Dermis blood vessel endothelial cell (primary cell): Measurements from ENCODE around the gene METTL8. TPM values are rescaled to one million over a fixed set of nuclear protein-coding genes. Genes with fewer than 3 reads are reported as not detected.
"Not testable (repeated sequence)": the region's sequence is repeated elsewhere in the genome, so short reads cannot be mapped to it uniquely, and the experiment has no call there.

Source experiments
- DNase-seq: peaks from one replicate; pipeline ENCODE4 v3.0.0; 2010
- total RNA-seq: library from RNA; depleted of rRNA; stranded (reverse); fragments of >200 nt; gene quantifications from 2 replicates; pipeline ENCODE4 v1.2.3, GENCODE V29; 2014

METTL8 gene
- total RNA-seq, 1 donor from 2014 or later: 20.8 TPM

- DNase-seq: no peak
Observed at GRCh38 chr2:171430516-171431410, 3.0 kb downstream of the METTL8 start.

- not testable (repeated sequence) for DNase-seq
Observed at GRCh38 chr2:171422710-171423495, 10.9 kb downstream of the METTL8 start.

DNA sequence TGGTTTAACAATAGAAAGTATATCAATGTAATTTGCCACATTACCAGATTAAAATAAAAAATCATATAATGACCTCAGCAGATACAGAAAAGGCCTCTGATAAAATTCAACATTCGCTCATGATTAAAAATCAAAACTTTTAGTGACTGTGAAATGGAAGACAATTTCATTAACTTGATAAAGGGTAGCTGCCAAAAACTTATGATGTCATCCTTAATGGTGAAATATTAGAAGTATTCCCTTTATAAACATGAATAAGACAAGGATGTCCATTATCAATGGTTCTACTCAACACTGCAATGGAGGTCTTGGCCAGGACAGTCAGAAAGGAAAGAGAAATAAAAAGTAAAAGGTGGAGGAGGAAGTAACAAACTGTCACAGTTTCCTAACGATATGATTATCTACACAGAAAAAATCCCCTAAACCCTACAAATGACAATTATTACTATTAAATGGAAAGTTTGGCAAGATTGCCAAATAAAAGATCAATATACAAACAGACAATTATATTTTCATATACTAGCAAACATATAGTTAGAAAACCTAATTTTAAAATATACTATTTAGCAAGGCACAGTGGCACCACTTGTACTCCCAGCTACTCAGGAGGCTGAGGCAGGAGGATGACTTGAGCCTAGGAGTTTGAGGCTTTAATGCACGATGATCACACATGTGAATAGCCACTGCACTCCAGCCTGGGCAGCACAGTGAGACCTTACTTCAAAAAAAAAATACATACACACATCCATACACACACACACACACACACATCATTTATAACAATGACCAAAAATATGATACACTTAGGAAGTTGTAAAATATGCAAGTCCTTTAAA, 12.8 kb downstream of the METTL8 start:
- DNase-seq: no peak

DNA sequence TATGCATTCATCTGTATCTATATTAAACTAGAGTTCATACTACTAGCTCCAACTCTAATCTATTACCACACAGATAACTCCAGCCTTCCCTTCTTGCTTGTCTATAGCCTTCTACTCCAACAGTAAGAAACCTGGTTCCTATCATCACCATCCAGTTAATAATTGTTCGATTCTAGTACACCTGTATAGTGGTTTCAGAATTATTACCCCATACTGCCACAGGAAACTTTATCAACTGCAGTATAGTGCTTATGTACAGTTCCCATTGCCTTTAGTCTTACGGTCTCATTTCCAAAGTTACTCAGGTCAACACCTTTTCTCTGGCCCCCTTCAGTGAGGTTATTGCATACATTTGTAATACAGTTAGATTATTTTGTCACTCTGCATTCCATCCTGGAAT, 14.5 kb downstream of the METTL8 start:
- no peak for DNase-seq

- DNase-seq: peak; percentile 98
Observed at GRCh38 chr2:171416009-171416926, 17.5 kb downstream of the METTL8 start.

DNA sequence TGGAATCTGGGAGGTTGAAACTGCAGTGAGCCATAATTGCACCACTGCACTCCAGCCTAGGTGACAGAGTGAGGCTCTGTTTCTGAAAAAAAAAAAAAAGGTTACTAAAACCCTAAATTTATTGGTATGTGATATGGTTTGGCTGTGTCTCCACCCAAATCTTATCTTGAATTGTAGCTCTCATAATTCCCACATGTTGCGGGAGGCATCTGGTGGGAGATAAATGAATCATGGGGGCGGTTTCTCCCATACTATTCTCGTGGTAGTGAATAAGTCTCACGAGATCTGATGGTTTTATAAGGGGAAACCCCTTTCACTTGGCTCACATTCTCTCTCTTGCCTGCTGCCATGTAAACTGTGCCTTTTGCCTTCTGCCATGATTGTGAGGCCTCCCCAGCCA, 19.1 kb downstream of the METTL8 start:
- DNase-seq: not testable (repeated sequence)

GRCh38 chr2:171412571-171413175, 21.1 kb downstream of the METTL8 start:
- DNase-seq: no peak

DNA sequence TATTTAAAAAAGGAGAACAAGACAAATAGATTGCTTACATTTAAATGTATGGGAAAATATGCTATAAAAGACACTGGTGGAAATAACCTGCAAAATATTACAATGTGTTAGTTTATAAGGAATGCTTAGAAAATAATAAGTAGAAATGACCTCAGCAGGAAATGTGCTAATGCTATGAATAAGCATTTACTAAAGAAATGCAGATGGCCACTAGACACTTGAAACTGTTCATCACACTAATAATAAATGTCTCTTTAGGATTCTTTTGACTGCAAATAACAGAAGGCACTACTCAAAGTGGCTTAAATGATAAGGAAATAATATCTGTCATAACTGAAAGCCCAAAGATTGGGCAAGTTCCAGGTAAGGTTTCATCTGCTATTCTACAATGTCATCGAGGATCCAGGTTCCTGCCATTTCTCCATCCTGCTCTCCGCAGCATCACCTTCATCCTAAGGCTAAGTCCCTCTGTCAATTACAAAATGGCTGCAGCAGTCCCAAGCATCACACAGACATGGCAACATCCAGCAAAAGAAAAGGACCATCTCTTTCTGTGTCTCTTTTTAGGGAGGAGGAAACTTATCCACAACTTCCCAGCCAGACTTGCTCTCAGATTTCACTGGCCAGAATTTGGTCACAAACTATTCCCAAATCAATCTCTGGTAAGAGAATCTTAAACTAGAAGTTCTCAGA, 21.9 kb downstream of the METTL8 start:
- DNase-seq: peak; percentile 61

GRCh38 chr2:171411214-171411613, 22.6 kb downstream of the METTL8 start:
- DNase-seq: no peak

DNA sequence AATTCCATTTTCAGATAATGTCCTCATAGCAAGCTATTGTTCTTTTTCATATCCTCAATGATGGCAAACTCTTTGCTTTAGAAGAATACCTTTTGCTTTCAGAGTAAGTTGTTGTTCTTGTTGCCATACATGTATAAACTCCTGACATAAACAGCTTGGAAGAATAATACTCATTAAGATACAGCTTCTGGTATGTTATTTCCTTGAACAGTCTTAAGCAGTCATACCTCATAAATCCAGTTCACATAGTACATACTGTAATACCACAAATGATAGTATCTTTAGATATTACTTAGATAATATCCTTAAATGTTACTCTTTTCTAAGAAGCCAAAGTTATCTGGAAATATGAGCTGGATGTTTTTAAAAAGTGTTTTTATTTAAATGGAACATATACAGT, 23.2 kb downstream of the METTL8 start:
- DNase-seq: peak; percentile 42

- DNase-seq: no peak
Observed at GRCh38 chr2:171410101-171410500, 23.7 kb downstream of the METTL8 start.

DNA sequence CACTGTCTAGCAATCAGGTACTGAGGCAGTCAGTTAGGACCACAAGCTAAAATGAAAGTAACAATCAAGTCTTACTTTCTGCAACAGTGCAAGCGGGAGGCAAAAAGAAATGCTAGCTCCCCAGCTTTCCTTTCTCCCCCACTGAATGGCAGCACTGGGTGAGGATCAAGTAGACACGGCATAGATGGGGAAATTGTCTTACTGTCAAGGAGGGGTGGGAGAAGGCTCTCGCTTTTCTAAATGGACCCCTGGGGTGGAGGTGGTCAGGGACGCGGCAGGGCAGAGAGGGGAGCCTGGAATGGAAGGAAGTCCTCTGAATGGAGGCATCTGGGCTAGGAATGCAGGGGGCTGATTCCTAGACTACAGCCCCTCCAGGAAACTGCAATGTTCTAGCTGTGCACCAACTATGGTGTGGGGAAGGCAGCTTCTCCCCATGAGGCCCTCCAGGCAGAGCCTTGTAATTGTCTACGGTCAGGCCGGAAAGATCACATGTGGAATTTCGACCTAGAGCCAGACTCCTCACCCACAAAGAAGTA, 24.3 kb downstream of the METTL8 start:
- DNase-seq: peak; percentile 20

DNA sequence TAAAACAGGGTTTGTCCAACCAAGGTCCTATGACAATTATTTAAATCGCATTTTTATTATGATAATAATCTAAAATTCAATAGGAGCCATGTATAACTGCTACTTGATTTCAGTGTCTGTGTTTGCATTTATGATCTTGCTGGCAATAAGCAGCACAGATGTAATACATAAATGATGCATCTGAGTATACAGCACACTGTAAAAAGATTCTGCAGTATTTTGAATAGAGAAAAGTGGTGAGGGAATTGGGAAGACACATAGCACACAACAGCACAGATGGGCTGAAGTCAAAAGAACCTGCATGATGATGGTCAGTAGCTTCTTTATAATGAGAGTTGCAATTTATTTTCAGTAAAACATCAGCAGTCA, 26.1 kb downstream of the METTL8 start:
- no peak for DNase-seq

DNA sequence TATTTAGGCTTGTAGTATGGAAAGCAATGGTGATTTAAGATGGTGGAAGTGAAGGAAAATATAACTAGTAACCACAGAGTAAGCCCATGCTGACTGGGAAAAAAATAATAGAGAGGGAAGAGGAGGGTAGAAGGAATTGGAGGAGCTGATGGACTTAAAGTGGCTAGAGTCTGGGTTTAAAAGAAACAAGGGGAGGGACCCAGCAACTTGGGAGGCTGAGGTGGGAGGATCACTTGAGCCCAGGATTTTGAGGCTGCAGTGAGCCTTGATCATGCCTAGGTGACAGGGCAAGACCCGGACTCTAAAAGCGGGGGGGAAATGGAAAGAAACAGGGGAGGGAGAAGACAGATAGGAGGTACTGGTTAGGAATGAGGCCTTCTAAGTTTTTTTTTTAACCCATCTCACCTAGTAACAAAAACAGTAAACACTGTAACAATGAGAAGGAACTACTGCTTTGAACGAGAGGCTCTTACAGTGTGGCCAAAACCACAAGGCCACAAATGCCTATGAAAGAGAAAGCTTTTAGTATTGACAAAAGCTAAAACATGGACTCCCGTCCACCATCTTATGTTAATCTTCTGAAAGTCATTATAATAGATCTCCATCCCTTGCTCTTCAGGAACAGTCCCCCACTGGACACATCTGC, 26.6 kb downstream of the METTL8 start:
- DNase-seq: no peak

DNA sequence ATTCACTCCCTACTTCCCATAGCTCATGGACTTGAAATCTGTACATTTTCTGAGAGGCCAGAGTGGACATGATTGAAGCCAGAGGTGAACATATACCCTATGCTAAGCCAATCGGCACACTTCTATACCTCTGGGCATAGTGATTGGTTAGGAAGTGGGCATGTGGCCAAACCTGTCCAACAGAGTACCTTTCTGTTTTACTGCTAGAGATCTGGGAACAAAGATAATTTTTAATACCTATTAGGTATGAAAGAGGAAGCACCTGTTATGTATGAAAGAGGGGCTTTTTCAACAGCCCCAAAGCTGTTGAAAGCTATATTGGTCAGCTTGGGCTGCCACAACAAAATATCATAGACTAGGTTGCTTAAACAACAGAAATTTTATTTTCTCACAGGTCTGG, 27.7 kb downstream of the METTL8 start:
- DNase-seq: no peak

GRCh38 chr2:171405546-171405945, 28.2 kb downstream of the METTL8 start:
- no peak for DNase-seq

DNA sequence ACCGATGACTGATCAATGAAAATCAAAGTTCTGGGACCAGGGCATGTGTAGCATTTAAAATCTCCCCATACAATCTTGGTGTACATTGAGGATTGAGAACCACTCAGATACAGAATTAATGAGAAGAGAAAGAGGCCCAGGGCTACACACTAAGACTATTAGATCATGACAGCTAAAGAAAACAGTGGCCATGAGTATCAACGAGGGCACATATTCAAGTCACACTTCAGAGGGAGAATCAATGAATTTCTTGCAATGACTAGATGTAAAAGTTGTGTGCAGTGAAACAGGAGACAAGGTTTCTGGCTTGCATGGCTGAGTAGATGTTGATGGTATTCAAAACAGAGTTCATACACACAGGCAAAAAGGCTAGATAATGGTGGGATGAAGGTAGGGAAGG, 29.1 kb downstream of the METTL8 start:
- no peak for DNase-seq

DNA sequence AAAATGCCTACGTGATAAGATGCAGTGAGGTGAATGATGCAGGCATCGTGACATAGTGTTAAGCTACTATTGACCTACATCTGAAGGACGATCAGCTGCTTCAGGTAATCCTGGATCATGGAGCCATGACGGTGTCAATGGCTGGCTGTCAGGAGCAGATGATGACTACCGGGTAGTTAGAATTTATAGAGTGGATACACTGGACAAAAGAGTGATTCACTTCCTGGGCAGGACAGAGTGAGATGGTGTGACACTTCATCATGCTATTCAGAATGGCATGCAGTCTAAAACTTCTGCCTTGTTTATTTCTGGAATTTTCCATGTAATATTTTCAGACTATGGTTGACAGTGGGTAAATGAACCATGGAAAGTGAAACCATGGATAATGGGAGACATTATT, 29.5 kb downstream of the METTL8 start:
- DNase-seq: peak; percentile 86

GRCh38 chr2:171402906-171403580, 30.7 kb downstream of the METTL8 start:
- DNase-seq: peak; percentile 83
